WERI-Rb-1 (cell line): ENCODE results near the gene SP2.

Source experiments
- DNase-seq: peaks from one replicate; pipeline ENCODE4 v3.0.0-alpha.2; 2020
- H3K27ac ChIP-seq: fragments of 250-450 bp; sonication (Bioruptor Pico); 2 replicates; pipeline ENCODE4 v1.5.1; 2020; ENCODE audit warnings: mild to moderate bottlenecking, moderate library complexity
- H3K27me3 ChIP-seq: fragments of 250-450 bp; sonication (Bioruptor Pico); 2 replicates; pipeline ENCODE4 v1.5.1; 2021; ENCODE audit warnings: mild to moderate bottlenecking, low read depth, moderate library complexity; ENCODE audit not compliant: insufficient read depth, severe bottlenecking
- H3K36me3 ChIP-seq: fragments of 250-450 bp; sonication (Bioruptor Pico); 2 replicates; pipeline ENCODE4 v1.5.1; 2020; ENCODE audit warnings: mild to moderate bottlenecking, moderate library complexity
- H3K4me3 ChIP-seq: 2 replicates; pipeline ENCODE4 v1.5.1; 2011; ENCODE audit warnings: low read depth, mild to moderate bottlenecking, control low read depth, low read length
- H3K9me3 ChIP-seq: fragments of 250-450 bp; sonication (Bioruptor Pico); 2 replicates; pipeline ENCODE4 v1.5.1; 2021; ENCODE audit warnings: mild to moderate bottlenecking, moderate library complexity; ENCODE audit not compliant: severe bottlenecking
- CTCF ChIP-seq: IDR thresholded peaks from 2 replicates; pipeline ENCODE4 v1.5.1; 2011; ENCODE audit warnings: low read depth, mild to moderate bottlenecking, control low read depth, inconsistent platforms, low read length

Gene SP2

DNA sequence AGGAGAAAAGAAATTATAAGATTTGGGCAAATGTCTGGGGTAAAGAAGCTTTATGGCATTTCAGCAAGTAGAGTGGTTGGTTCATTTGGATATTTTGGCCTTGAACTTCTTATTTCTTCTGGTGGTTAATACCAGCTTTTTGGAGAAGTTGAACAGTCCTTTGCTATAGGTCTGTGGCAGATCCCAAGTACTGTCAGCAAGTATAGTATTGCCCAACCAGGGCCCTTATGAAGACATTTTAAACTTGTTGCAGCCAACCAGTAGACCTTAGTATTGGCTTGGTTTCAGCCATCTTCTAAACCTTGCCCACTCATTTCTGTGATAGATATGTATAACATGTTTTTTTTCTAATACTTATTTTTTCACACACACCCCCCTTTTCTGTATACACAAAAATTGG, 2.2 kb downstream of the SP2 start:
- Histone ChIP-seq H3K4me3 (no peak overlapping the region), H3K9me3 (no peaks in the 10 kb centered on the region), H3K36me3 (peaks cover 15% of the 10 kb centered on the region), H3K27me3 (no peaks in the 10 kb centered on the region), H3K27ac (no peak overlapping the region)
- DNase-seq, result no peak
- TF ChIP-seq CTCF, result no peak

- Histone ChIP-seq H3K9me3 (no peaks in the 10 kb centered on the region), H3K27ac (no peak overlapping the region), H3K27me3 (no peaks in the 10 kb centered on the region), H3K36me3 (peaks cover 15% of the 10 kb centered on the region), H3K4me3 (no peak overlapping the region)
- no peak for DNase-seq
- TF ChIP-seq CTCF, result no peak
These were observed 3.6 kb downstream of the SP2 start for GRCh38 chr17:47899643-47900042.

DNA sequence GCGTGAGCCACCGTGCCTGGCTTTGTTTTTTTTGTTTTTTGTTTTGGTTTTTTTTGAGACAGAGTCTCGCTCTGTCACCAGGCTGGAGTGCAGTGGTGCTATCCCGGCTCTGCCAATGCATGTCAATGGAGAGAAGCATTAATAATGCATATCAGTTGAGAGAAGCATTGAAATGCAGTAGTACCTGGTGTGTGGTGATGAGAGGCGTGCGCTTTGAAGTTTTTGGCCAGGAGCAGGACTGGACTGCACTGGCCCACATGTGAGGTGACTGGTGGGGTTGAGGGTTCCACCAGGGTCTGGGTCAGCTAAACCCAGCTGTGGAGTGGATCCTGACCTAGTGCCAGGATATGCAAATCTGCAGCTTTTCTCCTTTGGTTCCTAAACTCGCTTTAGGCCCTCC, 5.4 kb downstream of the SP2 start:
- H3K36me3 ChIP-seq, result peaks cover 11% of the 10 kb centered on the region
- no peak overlapping the region for H3K27ac ChIP-seq
- DNase-seq, result no peak
- no peak overlapping the region for H3K4me3 ChIP-seq
- H3K9me3 ChIP-seq, result no peaks in the 10 kb centered on the region
- H3K27me3 ChIP-seq, result no peaks in the 10 kb centered on the region
- TF ChIP-seq CTCF, result no peak

- peaks cover 10% of the 10 kb centered on the region for H3K36me3 ChIP-seq
- no peak overlapping the region for H3K4me3 ChIP-seq
- TF ChIP-seq CTCF, result no peak
- H3K27ac ChIP-seq, result no peak overlapping the region
- H3K9me3 ChIP-seq, result no peaks in the 10 kb centered on the region
- no peak for DNase-seq
- no peaks in the 10 kb centered on the region for H3K27me3 ChIP-seq
These were observed 6.2 kb downstream of the SP2 start for GRCh38 chr17:47902039-47902744.

GRCh38 chr17:47905221-47905733, 9.2 kb downstream of the SP2 start:
- H3K27ac ChIP-seq, result no peak overlapping the region
- DNase-seq, result no peak
- TF ChIP-seq CTCF, result no peak
- no peaks in the 10 kb centered on the region for H3K9me3 ChIP-seq
- no peaks in the 10 kb centered on the region for H3K27me3 ChIP-seq
- H3K4me3 ChIP-seq, result no peak overlapping the region
- peaks cover 5% of the 10 kb centered on the region for H3K36me3 ChIP-seq

DNA sequence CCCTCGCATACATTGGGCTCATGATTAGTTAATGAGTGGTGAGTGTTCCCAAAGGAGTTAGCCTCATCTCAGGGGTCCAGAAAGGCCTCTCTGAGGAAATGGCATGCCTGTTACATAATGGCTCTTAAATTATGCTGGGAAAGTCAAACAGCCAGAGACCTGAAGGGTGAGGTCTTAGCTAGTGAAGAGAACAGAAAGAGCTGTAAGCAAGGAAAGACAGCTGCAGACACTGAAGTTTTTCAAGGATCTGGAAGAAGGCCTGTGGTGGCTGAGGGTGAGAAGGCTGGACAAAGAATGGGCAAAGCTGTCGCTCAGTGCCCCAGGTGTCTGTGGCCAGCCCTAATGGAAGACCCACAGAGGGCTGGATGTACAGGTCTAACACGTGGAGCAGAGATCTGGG, 10.4 kb downstream of the SP2 start:
- H3K27ac ChIP-seq, result no peak overlapping the region
- H3K9me3 ChIP-seq, result no peaks in the 10 kb centered on the region
- no peak for TF ChIP-seq CTCF
- no peak overlapping the region for H3K4me3 ChIP-seq
- peaks cover 2% of the 10 kb centered on the region; the same call in 1 of the 2 replicates for H3K36me3 ChIP-seq
- H3K27me3 ChIP-seq, result no peaks in the 10 kb centered on the region
- DNase-seq, result no peak
